A673 (cell line): ENCODE results near the gene ZC3H14. TPM values are rescaled to one million over a fixed set of nuclear protein-coding genes. Genes with fewer than 3 reads are reported as not detected.

Experiments
- BruUV-seq: library from RNA; stranded (reverse); fragments of 400-500 nt; replicated peaks from 2 replicates; lab custom pipeline; 2021; lab: Mats Ljungman, UMichigan
- CTCF ChIA-PET: fragments of 300-600 bp; sonication (Branson Sonifier 250); formaldehyde crosslinking; loops from one replicate; lab custom pipeline; 2022; ENCODE audit warnings: antibody characterized with exemption; lab: Charles Lee
- POLR2A ChIA-PET: fragments of 300-600 bp; sonication (Branson Sonifier 250); formaldehyde crosslinking; loops from one replicate; lab custom pipeline; 2022; ENCODE audit warnings: antibody characterized with exemption; ENCODE audit not compliant: low non-redundant PET; lab: Charles Lee
- DNase-seq: peaks from one replicate; pipeline ENCODE4 v3.0.0-alpha.2; 2015; ENCODE audit warnings: low spot score
- H3K27ac ChIP-seq: fragments of 200-600 bp; sonication (generic); 2 replicates; pipeline ENCODE4 v1.5.1; 2016; ENCODE audit warnings: mixed run types, low read depth, mild to moderate bottlenecking, mixed read lengths, antibody characterized with exemption, low read length; ENCODE audit not compliant: poor library complexity, severe bottlenecking
- H3K27me3 ChIP-seq: fragments of 200-600 bp; sonication (generic); replicated peaks from 2 replicates; pipeline ENCODE4 v1.6.1; 2017; ENCODE audit warnings: mixed run types, low read depth, mild to moderate bottlenecking, mixed read lengths, antibody characterized with exemption, low read length; ENCODE audit not compliant: insufficient read depth, poor library complexity
- H3K36me3 ChIP-seq: fragments of 200-600 bp; sonication (generic); 2 replicates; pipeline ENCODE4 v1.6.1; 2016; ENCODE audit warnings: mixed run types, mild to moderate bottlenecking, mixed read lengths, antibody characterized with exemption, low read length; ENCODE audit not compliant: insufficient read depth, poor library complexity, severe bottlenecking
- H3K4me1 ChIP-seq: fragments of 200-600 bp; sonication (generic); 2 replicates; pipeline ENCODE4 v1.6.1; 2017; ENCODE audit warnings: mixed run types, mild to moderate bottlenecking, mixed read lengths, antibody characterized with exemption, low read length; ENCODE audit not compliant: insufficient read depth, poor library complexity, severe bottlenecking
- H3K4me3 ChIP-seq: fragments of 200-600 bp; sonication (generic); 2 replicates; pipeline ENCODE4 v1.5.1; 2016; ENCODE audit warnings: low read depth, mixed run types, mild to moderate bottlenecking, mixed read lengths, low read length; ENCODE audit not compliant: poor library complexity, severe bottlenecking
- H3K9me3 ChIP-seq: fragments of 200-600 bp; sonication (generic); 2 replicates; pipeline ENCODE4 v1.6.1; 2016; ENCODE audit warnings: mixed run types, low read depth, mild to moderate bottlenecking, mixed read lengths, antibody characterized with exemption, low read length; ENCODE audit not compliant: poor library complexity, severe bottlenecking
- CTCF ChIP-seq: fragments of 300-800, 200-600 bp; sonication (generic); conservative IDR thresholded peaks from 2 replicates; pipeline ENCODE4 v1.5.1; 2017; ENCODE audit warnings: low read depth, mild to moderate bottlenecking, antibody characterized with exemption, low read length, moderate library complexity, mixed read lengths
- EZH2 ChIP-seq: fragments of 200-600 bp; sonication (generic); IDR thresholded peaks from 2 replicates; pipeline ENCODE4 v1.6.1; 2017; ENCODE audit warnings: borderline replicate concordance, low read depth, mild to moderate bottlenecking, mixed read lengths, antibody characterized with exemption, low read length; ENCODE audit not compliant: poor library complexity, severe bottlenecking
- intact Hi-C: fragments of 100-400 bp; cut with micrococcal nuclease; formaldehyde crosslinking; loops from one replicate; pipeline ENCODE4 v1.10.0; 2022; ENCODE audit not compliant: unreplicated experiment
- total RNA-seq: library from RNA; stranded (reverse); gene quantifications from 2 replicates; pipeline ENCODE4 v1.2.3, GENCODE V29; 2021

The ZC3H14 gene
- total RNA-seq, 1 experiment from 2014 or later: 93.2 TPM

GRCh38 chr14:88554457-88555286 lies 8.2 kb upstream of the ZC3H14 start, which contains the start of gene PTPN21:
Gene PTPN21 (minus strand): TSS chr14:88555007. CDS start chr14:88550417, 4,590 bp downstream.
- POLR2A ChIA-PET: no interaction called here
- Histone ChIP-seq H3K36me3 (no peaks in the 10 kb centered on the region), H3K27me3 (peaks cover 45% of the 10 kb centered on the region), H3K4me3 (peak within 1 kb of the TSS; percentile 68), H3K4me1 (peaks cover 9% of the 10 kb centered on the region), H3K9me3 (no peaks in the 10 kb centered on the region), H3K27ac (peak within 1 kb of the TSS; percentile 53)
- no peak for TF ChIP-seq CTCF
- TF ChIP-seq EZH2: no peak
- no TSS peak for BruUV-seq
- intact Hi-C loops: no loop called here
- CTCF ChIA-PET: no interaction called here
- peak; percentile 66 for DNase-seq

- no TSS peak for BruUV-seq
- intact Hi-C loops: no loop called here
- peaks cover 9% of the 10 kb centered on the region for H3K4me1 ChIP-seq
- DNase-seq: no peak
- TF ChIP-seq CTCF (no peak), EZH2 (no peak)
- ChIA-PET POLR2A (no interaction called here), CTCF (no interaction called here)
- H3K27ac ChIP-seq: no peak overlapping the region
- H3K4me3 ChIP-seq: no peak overlapping the region
- H3K9me3 ChIP-seq: no peaks in the 10 kb centered on the region
- H3K27me3 ChIP-seq: peaks cover 45% of the 10 kb centered on the region
- no peaks in the 10 kb centered on the region for H3K36me3 ChIP-seq
Observed at GRCh38 chr14:88556581-88556980, 6.3 kb upstream of the ZC3H14 start.

- Histone ChIP-seq H3K36me3 (no peaks in the 10 kb centered on the region), H3K27ac (no peak overlapping the region), H3K4me3 (no peak overlapping the region), H3K9me3 (no peaks in the 10 kb centered on the region), H3K4me1 (peaks cover 9% of the 10 kb centered on the region), H3K27me3 (peaks cover 18% of the 10 kb centered on the region)
- peak; percentile 52; the same call in 1 of the 2 replicates for TF ChIP-seq CTCF
- no peak for TF ChIP-seq EZH2
- no TSS peak for BruUV-seq
- ChIA-PET CTCF (interaction anchor here (1.3 kb wide), 1 partner anchor 68 kb away, joined by 3 read pairs; no protein-coding TSS in a partner anchor), POLR2A (no interaction called here)
- peak; percentile 74 for DNase-seq
- intact Hi-C loops: loop anchor here (1.0 kb wide), 1 partner anchor 68 kb away; no protein-coding TSS in a partner anchor
Observed at GRCh38 chr14:88559852-88560251, 3.0 kb upstream of the ZC3H14 start.
